Nucleus accumbens (tissue), 56 donors: ENCODE results near the gene LRMDA.

Experiments
- DNase-seq, 56 donors: peaks; one replicate each; lab custom pipeline; 2025; lab: John Stamatoyannopoulos, UW

The LRMDA gene

DNA sequence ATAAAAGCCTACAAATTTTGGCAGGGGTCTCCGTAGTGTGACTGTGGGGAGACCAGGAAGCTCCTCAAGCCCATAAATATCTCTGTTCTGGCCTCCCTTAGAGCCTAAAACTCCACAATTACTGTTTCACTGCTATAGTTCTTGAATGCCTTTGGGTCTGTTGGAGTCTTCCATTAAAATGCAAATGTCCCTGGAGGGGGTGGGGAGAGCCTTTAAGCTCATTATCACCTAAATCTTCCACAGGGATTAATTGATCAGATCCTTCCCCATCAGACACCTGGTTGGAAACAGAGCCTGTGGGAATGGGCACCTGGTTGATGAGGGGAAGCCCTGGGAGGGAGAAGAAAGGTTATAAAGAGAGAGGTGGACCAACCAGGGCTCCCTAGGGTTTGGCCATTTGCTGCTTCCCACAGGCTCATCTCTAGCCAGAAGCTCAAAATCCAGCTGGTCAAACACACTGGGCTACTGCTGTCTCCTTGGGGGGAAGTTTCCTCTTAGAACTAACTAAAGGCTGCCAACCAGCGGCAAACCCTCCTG is 718.2 kb downstream of the LRMDA start:
- DNase-seq, result no peak

DNA sequence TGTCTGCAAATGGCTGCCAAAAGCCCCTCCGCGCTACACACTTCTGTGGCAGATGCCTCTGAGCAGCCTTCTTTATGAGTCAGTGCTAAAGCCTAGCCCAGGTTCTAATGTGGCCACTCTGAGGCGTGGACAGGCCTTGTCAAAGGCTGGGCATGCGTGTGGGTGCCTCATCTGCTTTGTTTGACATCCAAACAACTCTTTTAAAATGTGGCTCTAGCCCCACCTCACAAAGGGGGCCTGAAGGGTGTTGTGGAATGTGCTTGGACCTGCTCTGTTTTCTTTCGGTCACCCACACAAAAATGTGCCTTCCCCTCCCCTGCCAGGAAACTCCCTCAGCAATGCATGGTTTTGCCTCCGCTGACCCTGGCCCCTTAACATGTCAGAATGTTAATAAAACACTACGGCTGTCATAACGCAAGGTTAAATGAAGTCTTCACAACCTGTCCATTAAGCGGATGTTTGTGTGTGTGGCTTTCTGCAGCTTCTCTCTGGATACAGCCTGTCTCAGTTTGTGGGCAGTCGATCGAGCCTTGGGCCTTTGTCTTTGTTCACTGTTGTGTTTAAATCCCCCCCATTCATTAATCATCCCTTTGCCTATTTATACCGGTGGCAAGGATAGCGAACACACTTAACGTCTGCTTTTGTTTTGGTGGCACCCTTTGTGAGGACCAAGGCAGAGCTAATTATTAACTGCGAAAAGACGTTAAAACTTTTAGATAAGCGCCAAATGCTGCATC is 718.9 kb downstream of the LRMDA start:
- DNase-seq, result peak in 4 of 56 donors; percentile 15 to 45 (median 26)

DNA sequence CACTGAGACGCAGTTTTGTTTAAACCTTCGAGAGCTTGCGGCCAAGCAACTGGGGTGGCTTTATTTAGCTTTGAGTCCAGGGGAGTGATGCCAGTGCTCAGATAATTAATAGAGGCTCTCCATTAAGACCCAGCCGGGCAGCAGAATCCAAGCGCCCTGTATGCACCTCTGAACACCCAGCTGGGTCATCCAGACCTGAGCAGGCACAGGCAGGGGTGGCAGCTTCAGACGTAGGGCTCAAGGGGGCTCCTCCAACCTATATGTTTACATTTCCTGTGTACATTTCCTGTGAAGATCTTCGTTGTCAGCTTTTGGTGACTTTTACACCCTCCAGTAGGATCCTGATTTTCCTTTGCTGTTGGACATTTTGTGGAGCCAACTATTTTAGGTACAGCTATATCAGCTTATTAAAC is 719.5 kb downstream of the LRMDA start:
- peak in 7 of 56 donors; percentile 1 to 45 (median 13) for DNase-seq

DNA sequence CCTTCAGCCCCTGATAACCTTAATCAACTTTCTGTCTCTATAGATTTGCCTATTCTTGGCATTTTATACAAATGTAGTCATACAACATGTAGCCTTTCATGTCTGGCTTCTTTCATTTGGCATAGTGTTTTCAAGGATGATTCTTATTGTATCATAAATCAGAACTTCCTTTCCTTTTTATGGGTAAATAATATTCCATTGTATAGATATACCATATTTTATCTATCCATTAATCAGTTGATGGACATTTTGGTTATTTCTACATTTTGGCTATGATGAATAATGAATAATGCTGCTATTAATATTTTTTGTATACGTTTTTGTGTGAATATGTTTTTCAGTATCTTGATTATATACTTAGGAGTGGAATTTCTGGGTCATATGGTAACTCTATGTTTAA is 720.8 kb downstream of the LRMDA start:
- DNase-seq, result no peak

DNA sequence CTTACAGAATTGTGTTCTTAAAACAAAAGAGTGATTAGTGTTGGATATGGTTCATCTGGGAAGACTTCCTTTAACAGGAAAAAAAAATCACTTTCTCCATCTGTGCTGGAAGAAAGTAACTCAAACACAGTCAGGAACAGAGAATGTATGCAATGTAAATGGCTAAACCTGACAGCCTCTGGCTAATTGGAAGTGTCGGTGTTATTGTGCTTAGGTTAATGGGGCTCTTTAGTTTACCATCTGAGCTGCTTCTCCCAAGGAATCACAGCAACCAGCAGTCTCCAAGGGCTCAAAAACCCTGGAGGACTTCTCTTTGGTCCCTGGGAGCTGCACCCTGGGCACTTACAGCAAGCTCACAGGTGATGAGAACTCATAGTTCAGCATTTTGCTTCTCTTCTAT is 724.5 kb downstream of the LRMDA start:
- no peak for DNase-seq

DNA sequence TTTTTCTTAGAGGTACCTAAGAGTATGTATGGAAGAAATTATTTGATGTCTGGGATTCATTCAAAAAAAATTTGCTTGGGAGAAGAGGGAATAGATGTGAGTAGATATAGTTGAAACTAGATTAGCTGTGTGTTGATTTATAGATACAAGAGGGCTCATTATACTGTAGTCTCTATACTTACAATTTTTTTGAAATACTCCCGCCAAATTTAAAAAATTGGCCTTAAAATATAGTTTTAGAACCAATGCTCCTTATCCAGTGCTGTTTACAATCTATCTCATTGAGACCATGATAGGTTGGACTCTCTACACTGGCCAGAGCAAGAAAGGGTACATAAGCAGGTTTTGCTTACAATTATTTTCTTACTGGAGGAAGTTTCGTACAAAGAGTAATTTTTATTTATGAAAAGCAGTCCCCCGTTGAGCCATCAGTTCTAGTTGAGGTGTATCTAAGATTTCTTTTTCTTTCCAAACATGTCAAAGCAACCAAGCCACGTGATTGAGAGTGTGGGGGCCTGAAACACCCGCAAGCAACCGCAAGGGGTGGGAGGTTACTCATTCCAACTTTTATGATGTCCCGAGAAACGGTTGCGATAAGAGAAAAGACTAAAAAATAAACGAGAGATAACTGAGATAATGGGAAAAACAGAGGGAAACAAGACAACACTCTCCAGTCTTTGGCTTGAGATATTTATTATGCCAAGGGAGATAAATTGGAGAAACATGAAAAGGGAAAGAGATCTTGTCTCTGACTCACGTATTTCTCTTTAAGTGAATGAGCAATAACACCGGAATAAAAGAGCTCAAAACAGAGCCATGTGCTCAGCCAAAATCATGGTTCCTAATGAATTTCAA is 729.2 kb downstream of the LRMDA start:
- DNase-seq, result no peak

DNA sequence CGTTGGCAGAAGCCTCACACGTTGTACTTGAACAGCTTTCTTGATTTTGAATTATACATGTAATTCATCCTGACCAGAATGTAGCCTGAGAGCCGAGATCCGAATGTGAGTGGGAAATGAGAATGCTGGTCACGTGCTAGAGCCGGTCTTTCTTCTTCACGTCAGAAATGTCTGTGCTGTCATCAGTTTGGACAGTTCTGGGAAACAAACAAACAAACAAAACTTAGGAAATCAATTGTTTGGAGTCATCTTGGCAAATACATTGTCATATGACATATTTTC is 729.8 kb downstream of the LRMDA start:
- DNase-seq, result no peak

DNA sequence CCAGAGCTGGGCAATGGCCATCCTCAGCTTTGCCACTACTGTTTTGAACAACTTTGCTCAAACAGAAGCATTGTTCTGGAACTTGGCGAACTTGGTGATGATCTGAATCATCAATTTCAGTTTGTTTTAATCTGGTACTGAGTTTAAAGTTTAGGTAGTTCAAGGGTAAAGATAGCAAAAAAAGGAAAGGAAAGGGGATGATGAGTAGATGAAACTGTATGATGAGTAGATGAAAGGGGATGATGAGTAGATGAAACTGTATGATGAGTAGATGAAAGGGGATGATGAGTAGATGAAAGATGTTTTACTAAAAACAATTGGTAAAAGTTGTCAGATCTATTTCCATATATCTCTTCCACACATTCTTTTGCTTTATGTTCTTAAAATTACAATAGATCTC is 737.0 kb downstream of the LRMDA start:
- DNase-seq, result no peak

DNA sequence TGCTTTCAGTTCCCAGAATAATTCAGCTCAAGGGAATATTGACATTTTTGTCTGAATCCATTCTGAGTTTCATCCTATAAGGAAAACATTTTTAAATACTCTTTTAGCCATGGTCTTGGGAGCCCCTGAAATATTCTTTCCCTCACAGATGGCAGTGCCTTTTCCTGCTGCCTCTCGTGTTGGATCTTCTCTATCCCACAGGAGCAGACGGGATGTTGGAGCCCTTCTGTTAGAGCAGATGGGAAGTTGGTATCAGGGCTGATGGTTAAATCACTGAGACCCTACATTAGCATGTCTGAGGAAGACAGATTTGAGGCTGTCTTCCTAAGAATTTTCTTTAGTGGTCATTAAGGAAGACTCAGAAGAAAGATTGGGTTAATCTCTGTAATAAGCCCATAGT is 737.8 kb downstream of the LRMDA start:
- DNase-seq, result no peak

DNA sequence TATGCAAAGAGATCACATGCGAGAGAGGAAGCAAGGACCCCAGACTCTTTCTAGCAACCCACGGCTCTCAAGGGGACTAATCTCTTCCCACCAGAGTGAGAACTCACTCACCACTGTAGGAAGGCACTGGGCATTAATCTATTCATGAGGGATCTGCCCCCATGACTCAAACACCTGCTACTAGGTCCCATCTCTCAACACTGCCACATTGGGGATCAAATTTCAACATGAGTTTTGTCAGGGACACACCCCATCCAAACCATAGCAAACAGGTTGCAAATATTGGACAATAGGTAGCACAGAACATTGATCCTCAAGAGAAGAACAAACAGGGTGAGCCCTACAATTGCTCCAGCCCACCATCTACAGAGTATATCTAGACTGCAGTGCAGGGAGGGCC is 740.6 kb downstream of the LRMDA start:
- no peak for DNase-seq

DNA sequence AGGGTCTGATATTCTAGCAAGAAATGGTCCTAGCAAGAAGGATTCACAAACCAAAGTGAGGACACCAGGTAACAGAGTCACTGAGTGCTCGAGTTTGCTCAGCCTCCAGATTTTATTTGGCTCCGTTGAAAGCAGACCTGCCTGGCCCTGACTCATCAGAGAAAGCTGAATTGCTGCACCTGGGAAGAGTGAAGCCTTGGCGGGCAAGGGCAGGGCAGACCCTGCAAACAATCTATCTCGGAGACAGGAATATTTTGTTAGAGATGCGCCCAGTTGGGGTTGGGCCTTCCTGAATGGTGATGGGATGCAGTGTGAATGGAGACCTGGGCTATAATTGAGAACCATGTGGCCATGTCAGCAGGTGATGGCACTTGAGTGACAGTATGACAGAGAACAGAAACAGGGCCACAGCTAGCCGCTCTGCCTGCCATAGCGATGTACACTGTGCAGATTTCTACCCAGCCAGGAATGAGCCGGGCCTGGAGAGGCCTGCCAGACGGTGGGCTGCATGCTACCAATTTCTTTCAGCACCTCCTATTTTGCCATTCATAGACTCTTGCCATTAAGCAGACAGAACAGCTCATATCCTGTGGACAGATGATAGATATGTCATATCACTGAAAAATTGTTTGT is 744.2 kb downstream of the LRMDA start:
- DNase-seq, result no peak

DNA sequence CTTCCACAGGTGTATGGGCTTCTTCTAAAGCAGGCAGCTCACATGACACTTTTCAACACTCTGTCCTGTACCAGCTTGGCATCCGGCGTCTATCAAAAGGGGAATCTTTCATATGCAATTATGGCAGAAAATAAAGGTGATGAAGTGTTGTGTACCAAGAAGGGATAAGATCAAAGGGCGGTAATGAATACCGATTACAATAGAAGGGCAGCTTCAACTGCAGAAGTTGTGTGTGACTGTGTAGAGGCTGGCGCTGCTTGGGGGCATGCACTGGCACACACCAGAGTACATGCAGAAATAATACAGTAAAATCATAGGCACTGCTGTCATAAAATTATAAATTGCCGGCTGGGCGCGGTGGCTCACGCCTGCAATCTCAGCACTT is 744.7 kb downstream of the LRMDA start:
- DNase-seq, result no peak

DNA sequence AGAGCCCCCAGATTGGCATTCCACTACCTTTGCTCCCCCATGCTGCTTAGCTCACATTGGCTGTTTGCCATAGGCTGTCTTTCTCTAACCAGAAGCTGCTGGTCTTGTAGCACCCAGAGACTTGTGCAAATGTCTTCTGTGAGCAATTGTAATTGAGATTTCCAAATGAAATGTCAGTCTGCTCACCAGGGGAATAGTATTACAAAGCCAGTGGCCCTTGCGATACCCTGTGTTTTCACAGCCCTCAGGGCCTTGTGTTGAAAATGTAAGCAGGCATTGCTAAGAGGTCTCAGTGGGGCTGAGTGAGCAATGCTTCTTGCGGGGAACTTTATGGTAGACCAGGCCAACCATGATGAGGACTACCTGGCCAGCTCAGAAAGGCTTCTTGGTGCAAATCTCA is 746.5 kb downstream of the LRMDA start:
- DNase-seq, result no peak

DNA sequence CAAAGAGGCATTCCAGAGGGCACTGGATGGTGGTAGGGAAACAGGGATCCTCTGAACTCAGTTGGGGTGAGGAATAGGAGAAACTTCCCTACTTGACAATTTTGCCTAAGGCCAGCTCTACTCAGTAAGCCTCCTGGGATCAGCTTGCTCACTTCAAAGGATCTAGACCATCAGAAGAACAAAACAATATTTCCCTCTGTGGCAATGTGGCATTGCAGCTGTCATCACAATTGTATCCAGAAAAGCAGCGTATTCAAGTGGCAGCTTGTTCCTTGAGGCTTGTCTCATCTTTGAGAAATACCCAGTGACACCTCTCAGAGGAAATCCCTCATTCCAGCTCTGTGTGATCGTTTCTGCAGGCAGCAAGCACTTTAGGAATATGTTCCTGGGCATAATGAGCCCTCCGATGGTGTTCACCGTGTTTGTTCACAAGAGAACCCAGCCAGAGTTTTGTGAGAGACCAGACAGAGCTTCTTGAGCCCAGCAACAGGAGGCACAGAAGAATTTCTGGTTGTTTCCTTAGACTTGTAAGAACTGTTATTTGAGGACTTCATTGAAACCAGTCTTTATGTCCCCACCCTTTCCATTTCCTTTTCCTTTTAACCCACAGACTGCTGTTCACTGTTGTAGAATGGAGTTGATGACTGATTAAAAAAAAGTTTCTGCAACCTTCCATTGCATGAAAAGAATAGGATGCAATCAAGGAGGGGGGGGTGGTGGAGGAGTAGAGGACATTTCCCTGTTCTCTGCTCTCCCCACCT is 747.3 kb downstream of the LRMDA start:
- no peak for DNase-seq

DNA sequence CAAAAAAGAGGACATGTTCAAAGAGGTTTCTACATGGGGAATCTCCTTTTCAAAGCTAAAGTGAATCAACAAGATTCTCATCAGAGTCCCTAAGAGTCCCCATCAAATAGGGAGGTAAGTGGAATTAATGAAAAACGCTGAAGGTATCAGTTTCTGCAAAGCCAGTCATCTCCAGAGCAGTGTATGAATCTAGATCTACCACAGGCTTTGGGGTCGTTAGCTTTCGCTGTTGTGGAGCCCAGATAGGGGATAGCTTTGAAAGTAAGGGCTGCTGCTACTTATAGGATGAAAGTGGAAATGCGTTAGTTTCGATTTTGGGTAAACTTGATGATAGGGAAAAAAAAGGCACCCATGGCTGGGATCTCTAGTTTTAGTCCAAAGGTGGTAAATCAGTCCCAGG is 748.4 kb downstream of the LRMDA start:
- no peak for DNase-seq

DNA sequence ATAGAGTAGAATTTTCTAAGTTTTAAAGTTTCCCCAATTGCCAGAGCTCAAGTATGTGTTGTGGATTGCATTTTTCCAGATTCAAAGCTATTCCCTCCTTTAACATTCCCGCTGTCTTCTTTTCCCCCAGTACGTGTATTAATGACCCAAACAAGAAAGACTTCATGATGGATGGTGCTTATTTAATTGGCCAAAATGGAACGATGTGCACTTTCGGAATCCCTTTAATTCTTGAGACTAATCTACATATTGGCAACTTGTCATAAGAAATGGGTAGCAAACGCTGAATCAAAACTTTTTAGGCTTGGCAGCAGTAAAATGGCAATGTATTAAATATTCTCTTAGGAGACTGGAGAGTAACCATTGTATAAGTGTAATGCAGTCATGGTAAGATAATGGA is 753.2 kb downstream of the LRMDA start:
- DNase-seq, result no peak

DNA sequence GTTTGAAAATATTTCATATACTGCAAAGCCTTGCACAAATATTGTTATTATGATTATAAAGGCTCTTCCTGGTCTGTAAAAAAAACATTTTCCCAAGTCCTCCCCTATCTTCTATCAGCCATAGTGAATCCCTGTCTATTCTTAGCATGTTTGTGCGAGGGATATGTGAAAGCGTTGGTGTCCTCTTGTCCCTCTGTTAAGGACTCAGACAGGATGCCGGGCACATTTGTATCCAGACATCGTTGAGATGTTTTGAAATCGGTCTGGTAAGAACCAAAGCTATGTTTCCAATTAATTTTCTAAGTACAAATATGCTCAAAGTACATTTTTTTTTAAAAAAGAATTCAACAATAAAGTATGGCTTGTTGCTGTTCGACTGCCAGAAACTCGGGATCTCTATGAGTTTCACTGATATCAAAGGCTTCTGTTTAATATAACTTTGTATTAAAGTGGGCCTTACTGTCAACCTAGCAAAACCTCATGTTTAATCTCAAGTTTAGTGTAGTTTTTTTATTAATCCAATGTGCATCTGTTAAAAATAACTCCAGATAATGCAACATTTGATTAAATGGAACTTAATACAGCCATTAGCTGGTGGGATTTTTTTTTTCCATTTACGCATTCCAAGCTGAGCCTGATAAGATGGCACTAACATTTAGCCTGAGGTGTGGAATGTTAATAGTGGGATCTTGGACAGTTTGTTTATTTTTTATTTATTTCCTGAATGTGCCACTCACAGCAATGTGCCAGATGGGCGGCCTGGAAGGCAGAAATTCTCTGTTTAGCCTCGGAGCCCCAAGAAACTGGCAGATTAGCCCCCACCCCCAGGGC is 754.3 kb downstream of the LRMDA start:
- no peak for DNase-seq

DNA sequence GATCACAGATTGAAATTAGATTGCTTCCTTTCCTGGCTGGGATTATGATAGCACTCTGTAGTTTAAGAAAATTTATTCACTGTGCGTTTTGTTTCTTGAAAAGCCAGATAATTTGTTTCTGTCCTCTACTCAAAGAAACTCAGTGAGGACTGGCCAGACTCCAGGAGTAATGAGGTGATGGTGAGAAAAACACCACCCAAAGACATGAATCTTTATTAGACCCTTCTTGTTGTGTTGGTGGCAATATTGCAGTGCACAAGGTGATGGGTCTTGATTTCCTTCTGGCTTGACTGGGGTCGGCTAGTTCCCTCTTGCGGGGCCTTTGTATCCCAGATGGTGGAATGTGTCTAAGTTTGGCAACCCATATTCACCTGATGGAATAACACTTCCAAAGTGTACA is 756.8 kb downstream of the LRMDA start:
- DNase-seq, result no peak

DNA sequence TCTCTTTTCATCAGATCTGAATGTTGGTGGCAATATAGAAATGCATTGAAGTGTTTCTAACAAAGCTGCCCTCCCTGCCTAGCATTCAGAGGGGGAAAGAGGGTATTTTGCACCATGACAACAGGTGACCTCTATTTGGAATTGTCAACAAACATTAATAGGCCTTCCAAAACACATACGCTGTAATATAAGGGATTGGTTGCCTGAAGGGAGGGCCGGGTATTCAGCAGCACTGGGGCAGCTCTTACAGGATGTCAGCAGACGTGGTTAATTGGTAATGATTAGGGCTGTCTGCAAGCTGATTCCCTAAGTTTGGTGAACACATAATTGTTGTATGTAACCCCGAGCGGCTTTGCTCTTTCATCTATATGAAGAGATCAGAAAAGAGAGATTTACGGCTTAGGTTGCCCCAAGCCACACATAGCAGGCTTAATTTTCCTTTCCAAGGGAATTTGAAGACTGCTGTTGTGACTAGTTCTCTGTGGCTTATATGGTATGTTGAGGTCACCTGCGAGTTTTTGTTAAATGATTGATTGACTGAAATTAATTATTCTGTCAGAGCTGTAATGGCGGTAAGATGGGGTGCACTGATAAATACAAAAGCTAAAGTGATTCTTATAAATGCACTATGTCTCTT is 759.3 kb downstream of the LRMDA start:
- no peak for DNase-seq
